Activated effector memory CD4-positive, alpha-beta T cell treated with anti-CD3 and anti-CD28 coated beads, Interleukin-2, amount 50 U/mL, for 16 hours (primary cell): ENCODE data around the gene TMEM89.

Experiments
- DNase-seq: peaks from one replicate; pipeline ENCODE4 v3.0.0-alpha.2; 2020

The TMEM89 gene

DNA sequence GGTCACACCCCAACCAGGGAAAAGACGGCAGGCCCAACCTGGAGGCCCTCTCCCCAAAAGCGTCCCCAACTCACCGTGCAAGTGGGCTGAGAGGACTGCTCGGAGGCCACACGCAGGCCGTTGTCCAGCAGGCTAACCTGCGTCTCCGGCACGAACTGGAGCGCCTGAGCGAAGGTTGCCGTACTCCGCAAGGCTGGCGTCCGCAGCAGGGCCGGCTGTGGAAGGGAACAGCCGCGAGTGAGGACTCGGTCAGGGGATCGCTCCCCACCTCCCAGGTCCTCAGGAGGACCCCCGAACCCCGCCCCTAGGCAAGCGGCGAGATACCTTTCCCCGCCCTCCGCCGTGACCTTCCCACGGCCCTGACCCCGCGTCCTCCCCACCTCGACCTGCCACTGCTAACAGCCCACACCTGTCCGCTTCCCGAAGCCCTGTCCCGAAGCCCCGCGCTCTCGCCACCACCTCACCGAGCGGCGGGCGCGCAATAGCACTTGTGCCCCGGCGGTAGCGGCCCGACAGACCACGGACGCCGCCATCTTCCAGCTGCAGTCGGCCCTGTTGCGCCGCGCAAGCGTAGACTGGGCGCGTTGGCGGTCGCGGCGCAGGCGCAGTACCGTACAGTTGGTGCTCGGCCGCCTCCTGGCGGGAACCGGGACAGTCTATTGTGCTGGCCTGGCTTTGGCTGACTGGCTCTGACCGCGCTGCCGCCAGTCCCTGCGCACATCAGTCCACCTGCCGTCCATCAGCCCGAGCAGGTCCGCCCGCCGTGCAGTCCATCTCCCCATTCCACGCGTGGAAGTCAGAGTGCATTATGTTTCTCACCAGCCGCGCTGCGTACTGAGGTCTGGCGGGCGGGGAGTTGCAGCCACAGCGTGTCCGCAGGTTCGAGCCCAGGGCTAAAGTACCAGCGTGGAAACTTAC, 12.2 kb downstream of the TMEM89 start, which contains the start of gene UQCRC1:
Gene UQCRC1, minus strand, starts transcription at position 559 of the 918 bp plus-strand sequence. Its CDS starts 26 bp downstream, at position 533.
- peak; percentile 97 for DNase-seq

DNA sequence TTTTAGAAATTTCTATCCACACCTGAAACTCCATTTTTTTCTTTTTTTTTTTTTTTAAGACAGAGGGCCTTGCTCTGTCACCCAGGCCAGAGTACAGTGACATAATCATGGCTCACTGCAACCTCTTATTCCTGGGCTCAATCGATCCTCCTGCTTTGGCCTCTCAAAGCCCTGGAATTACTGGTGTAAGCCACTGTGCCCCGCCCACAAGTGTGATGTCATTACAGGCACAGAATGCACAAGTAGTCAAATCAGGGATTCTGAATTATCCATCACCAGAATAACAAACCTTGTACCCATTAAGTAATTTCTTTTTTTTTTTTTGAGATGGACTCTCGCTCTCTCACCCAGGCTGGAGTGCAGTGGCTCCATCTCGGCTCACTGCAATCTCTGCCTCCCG, 14.1 kb downstream of the TMEM89 start:
- DNase-seq: no peak

DNA sequence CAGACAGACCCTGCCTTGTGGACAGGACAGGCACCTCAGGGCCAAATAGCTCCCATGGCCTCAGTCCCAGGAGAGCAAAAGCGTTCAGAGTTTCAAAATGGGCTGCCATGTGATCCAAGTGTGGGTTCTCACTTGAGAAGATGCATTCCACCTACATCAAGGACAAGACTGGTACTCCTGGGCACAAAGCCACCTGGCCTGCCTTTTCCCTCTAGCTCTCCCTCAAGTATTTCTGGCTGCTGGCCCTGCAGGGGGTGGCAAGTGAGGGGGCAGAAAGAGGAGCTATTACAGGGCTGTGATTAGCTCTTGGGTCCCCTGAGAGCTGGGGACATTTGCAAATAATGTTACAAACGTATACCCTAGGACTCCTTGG, 20.0 kb downstream of the TMEM89 start:
- DNase-seq: no peak

DNA sequence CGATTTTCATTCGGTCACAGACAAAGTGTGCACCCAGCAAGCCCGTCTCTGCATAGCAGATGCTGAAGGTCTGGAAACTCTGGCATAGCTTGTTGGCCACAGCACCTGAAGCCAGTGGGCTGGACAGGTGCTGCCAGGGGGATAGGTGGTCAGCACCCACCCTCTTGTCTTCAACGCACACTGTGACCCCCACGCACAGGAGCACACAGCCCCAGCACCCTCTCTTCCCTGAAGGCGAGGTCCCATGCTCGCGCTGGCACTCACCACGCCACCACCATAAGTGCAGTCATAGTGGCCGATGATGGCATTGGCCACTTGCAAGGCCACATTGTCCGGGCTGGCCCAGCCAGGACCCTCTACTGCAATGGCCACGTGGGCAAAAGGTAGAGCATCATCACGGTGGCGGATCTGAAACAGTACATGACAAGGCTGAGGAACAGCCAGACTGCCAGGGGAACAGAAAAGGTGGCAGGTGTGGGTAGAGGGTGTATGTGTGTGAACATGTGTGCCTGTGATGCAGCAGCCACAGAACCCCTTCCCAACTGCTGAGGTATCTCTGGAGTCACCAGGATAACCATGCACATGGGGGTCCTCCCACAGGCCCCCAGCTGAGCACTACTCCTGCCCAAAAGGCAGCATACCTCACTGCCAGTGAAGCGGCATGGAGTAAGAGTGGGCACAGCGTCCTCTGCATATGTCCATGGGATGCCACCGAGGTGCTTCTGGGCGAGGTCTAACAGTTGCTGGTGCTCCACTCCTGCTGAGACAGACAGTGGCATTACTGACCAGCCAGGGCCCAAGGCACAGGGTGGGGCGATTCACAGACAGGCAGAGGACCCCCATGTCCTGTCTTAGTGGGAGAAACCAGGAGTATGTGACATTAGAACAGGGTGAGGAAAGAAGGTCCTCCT, 20.6 kb downstream of the TMEM89 start:
- DNase-seq: no peak

- no peak for DNase-seq
Observed at GRCh38 chr3:48599509-48600285, 21.9 kb downstream of the TMEM89 start.

GRCh38 chr3:48599077-48599501, 22.5 kb downstream of the TMEM89 start:
- DNase-seq: no peak

- DNase-seq: no peak
Observed at GRCh38 chr3:48598323-48599076, 23.1 kb downstream of the TMEM89 start.

GRCh38 chr3:48597408-48597800, 24.2 kb downstream of the TMEM89 start:
- DNase-seq: no peak

GRCh38 chr3:48596676-48597407, 24.7 kb downstream of the TMEM89 start:
- no peak for DNase-seq

DNA sequence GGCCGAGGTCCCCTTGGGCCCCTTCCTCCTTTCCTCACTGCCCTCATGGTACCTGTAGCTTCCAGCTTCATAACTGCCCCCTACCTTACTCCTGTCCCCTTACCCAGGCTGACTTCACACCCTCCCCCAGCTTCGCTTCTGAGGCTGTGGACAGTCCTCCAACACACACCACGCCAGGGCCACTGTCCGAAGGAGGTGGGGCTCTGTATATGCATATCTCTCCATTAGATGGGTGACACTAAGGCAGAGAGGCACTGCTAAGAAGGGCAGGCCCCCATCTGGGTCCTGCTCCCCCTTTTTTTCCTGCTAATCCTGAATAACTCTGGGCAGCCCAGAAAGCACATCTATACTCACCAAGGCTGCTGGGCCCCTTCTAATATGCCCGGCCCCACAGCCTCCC, 25.4 kb downstream of the TMEM89 start:
- DNase-seq: no peak

GRCh38 chr3:48595526-48596121, 25.9 kb downstream of the TMEM89 start:
- DNase-seq: no peak

DNA sequence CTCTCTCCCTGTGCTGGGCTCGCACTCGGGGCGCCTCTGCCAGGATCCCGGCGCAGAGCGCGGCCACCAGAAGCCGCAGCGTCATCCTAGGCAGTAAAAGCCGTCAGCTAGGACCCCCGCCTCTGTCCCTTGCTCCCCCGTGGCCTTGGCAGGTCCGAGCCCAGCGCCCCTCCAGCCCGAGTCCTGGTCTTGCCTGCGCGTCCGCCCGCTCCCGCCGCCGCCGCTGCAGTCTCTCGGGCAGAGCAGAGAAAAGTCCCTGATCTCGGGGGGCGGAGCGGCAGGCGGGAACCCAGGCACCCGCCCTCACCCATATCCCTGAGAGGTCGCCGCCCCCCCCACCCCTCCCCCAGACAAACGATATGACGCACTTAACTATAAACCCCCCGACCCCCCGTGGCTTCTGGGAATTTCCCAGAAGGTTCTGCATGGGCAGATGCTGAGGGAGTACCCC, 26.5 kb downstream of the TMEM89 start, which contains the start of gene COL7A1:
Gene COL7A1, minus strand, starts transcription at position 255 of the 451 bp plus-strand sequence. Its CDS starts 170 bp downstream, at position 85.
- no peak for DNase-seq

DNA sequence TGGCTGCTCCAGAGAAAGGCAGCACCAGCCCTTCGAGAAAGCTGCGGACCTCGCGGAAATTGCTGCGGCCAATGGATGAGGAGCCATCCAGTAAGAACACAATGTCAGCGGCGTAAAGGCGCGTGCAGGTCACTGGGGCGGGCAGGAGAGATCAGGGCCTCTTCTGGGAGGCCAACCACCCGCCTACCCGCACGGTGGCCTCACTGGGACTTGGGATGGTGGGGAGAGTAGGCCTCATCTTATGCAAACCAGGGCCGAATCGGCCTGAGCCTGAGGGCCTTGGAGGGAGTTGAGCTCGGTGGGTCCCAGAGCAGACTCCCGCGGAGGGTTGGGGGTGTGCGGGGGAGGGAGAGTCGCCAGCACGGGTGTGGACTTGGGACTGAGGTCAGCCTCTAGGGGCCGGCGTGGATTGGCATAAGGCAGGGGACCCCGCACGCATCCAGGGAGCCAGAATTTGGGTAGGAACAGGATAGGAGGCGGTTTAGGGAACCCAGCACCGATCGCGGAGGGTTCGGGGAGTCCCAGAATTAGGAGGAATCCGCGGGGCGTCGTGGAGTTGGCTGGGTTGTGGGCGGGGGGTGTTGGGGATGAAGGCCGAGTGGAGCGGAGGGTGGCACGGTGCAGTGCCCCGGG, 27.0 kb downstream of the TMEM89 start:
- no peak for DNase-seq

GRCh38 chr3:48593337-48593736, 28.2 kb downstream of the TMEM89 start:
- no peak for DNase-seq

GRCh38 chr3:48592519-48593087, 29.0 kb downstream of the TMEM89 start:
- no peak for DNase-seq

GRCh38 chr3:48591886-48592518, 29.6 kb downstream of the TMEM89 start:
- DNase-seq: no peak

DNA sequence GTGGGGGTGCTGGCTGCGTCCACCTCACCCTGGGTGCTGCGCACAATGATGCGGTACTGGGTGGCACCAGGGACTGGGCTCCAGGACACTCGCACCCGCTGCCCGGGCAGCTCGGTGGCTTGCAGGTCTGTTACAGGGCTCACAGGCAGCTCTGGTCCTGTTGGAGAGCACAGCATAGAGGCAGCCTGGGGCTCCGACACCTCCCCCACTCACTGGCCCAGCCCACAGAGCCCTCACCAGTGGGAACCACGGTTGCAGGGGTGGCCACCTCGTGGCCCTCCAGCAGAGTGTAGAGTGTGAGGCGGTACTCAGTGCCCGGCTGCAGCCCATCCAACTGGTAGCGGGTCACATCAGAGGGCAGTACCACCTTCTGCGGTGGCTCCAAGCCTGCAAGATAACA, 30.1 kb downstream of the TMEM89 start:
- DNase-seq: no peak

- no peak for DNase-seq
Observed at GRCh38 chr3:48588230-48588629, 33.3 kb downstream of the TMEM89 start.

- DNase-seq: no peak
Observed at GRCh38 chr3:48587686-48588085, 33.9 kb downstream of the TMEM89 start.
